K562 (cell line): ENCODE results near the gene PPIF. TPM values are rescaled to one million over a fixed set of nuclear protein-coding genes. Genes with fewer than 3 reads are reported as not detected.

Experiments
- DDX20 ChIP-seq: fragments of 450-650 bp; IDR thresholded peaks from 2 replicates; pipeline ENCODE4 v1.6.1; 2016; ENCODE audit warnings: missing genetic modification characterization, low read depth, mild to moderate bottlenecking, missing compliant biosample characterization, moderate library complexity
- DNMT1 ChIP-seq: fragments of 450-650 bp; IDR thresholded peaks from 2 replicates; pipeline ENCODE4 v1.6.1; 2016; ENCODE audit warnings: antibody characterized with exemption, mild to moderate bottlenecking
- KLF1 ChIP-seq: fragments of 450-650 bp; IDR thresholded peaks from 2 replicates; pipeline ENCODE4 v1.6.1; 2016; ENCODE audit warnings: missing genetic modification characterization, missing compliant biosample characterization
- MAFF ChIP-seq: IDR thresholded peaks from 2 replicates; pipeline ENCODE4 v1.6.1; 2012; ENCODE audit warnings: low read length, improper control_type of control experiment
- MCM7 ChIP-seq, 2 experiments: fragments of 450-650 bp; IDR thresholded peaks; 2 replicates each; pipeline ENCODE4 v1.6.1; 2016 to 2018
- NR2C1 ChIP-seq, 2 experiments: fragments of 450-650 bp; IDR thresholded peaks; 2 replicates each; pipeline ENCODE4 v1.6.1; 2017; ENCODE audit warnings: mild to moderate bottlenecking in 2 of 2, antibody characterized with exemption in 1 of 2, inconsistent platforms in 1 of 2, missing compliant biosample characterization in 1 of 2, missing genetic modification characterization in 1 of 2
- NUFIP1 ChIP-seq: fragments of 450-650 bp; IDR thresholded peaks from 2 replicates; pipeline ENCODE4 v1.6.1; 2018; ENCODE audit not compliant: partially characterized antibody
- OTX1 ChIP-seq: fragments of 450-650 bp; formaldehyde crosslinking; IDR thresholded peaks from 2 replicates; pipeline ENCODE4 v1.4.0; 2022; ENCODE audit warnings: mild to moderate bottlenecking
- PPARD ChIP-seq: fragments of 250-450 bp; sonication (Bioruptor Pico); IDR thresholded peaks from 2 replicates; pipeline ENCODE4 v1.8.0; 2022; ENCODE audit warnings: inconsistent platforms, mild to moderate bottlenecking, moderate library complexity
- RB1 ChIP-seq: fragments of 450-650 bp; IDR thresholded peaks from 2 replicates; pipeline ENCODE4 v1.6.1; 2017; ENCODE audit warnings: low read depth, mild to moderate bottlenecking
- RBFOX2 ChIP-seq: fragments of 200-400 bp; formaldehyde crosslinking; IDR thresholded peaks from 2 replicates; pipeline ENCODE4 v1.6.1; 2017; ENCODE audit warnings: low read depth, mild to moderate bottlenecking, low read length, moderate library complexity
- RBM25 ChIP-seq: fragments of 200-400 bp; formaldehyde crosslinking; IDR thresholded peaks from 2 replicates; pipeline ENCODE4 v1.6.1; 2018; ENCODE audit warnings: low read length, low read depth, moderate library complexity; ENCODE audit not compliant: severe bottlenecking
- SUPT5H ChIP-seq: fragments of 450-650 bp; IDR thresholded peaks from 2 replicates; pipeline ENCODE4 v1.6.1; 2016
- TOE1 ChIP-seq, 2 experiments: fragments of 450-650 bp in 1 of 2; sonication (generic) in 1 of 2; formaldehyde crosslinking in 1 of 2; IDR thresholded peaks; 2 replicates each; pipeline versions ENCODE4 v1.7.1 to v1.8.0; 2016 to 2022; ENCODE audit warnings: borderline replicate concordance in 2 of 2, mild to moderate bottlenecking in 2 of 2, antibody characterized with exemption in 1 of 2, inconsistent platforms in 1 of 2, low read depth in 1 of 2, missing genetic modification reagents in 1 of 2, moderate library complexity in 1 of 2
- ZNF124 ChIP-seq: sonication (generic); formaldehyde crosslinking; IDR thresholded peaks from 2 replicates; pipeline ENCODE4 v1.8.1; 2022; ENCODE audit warnings: missing genetic modification reagents
- ZNF3 ChIP-seq: fragments of 250-450 bp; sonication (Bioruptor Pico); IDR thresholded peaks from 2 replicates; pipeline ENCODE4 v1.5.0; 2021; ENCODE audit warnings: mild to moderate bottlenecking, moderate library complexity
- ZNF347 ChIP-seq: fragments of 450-650 bp; formaldehyde crosslinking; IDR thresholded peaks from 2 replicates; pipeline ENCODE4 v1.4.0; 2020; ENCODE audit warnings: low read depth, mild to moderate bottlenecking, moderate library complexity
- polyA plus RNA-seq, 8 experiments: library from polyadenylated mRNA; depleted of rRNA in 4 of 8; stranded (reverse) in 5 of 8; unstranded in 3 of 8; fragments of >200 nt; fragmentation: Nextera tagmentation in 2 of 8; fragmentation: Illumina TruSeq in 1 of 8; extraction: Ambion mirVana in 2 of 8; extraction: Trizol in 1 of 8; gene quantifications; 2 replicates each; pipeline versions ENCODE4 v1.2.1 to v1.2.3, GENCODE V29; 2011 to 2014; ENCODE audit warnings: inconsistent platforms in 1 of 8, missing spikeins in 1 of 8
- total RNA-seq, 7 experiments: library from RNA; depleted of rRNA in 6 of 7; stranded (reverse); fragments of >200 nt in 6 of 7; fragmentation: Illumina TruSeq in 2 of 7; extraction: Trizol in 2 of 7; gene quantifications; 2 replicates each; pipeline versions ENCODE4 v1.2.1 to v1.2.3, GENCODE V29; 2011 to 2021; ENCODE audit warnings: low replicate concordance in 1 of 7
- TF ChIP-seq, protein P1 (sequence below): fragments of 450-650 bp; formaldehyde crosslinking; IDR thresholded peaks from 2 replicates; pipeline ENCODE4 v1.4.0; 2022; ENCODE audit warnings: missing genetic modification characterization
- TF ChIP-seq, protein P2 (sequence below): fragments of 200-800 bp; sonication (Bioruptor generic); IDR thresholded peaks from 2 replicates; pipeline ENCODE4 v1.6.1; 2016; ENCODE audit warnings: missing genetic modification characterization, missing compliant biosample characterization
- TF ChIP-seq, protein P3 (sequence below): sonication (generic); formaldehyde crosslinking; IDR thresholded peaks from 2 replicates; pipeline ENCODE4 v1.8.0; 2023; ENCODE audit warnings: mild to moderate bottlenecking, missing genetic modification reagents
- TF ChIP-seq, protein P4 (sequence below): sonication (generic); formaldehyde crosslinking; IDR thresholded peaks from 2 replicates; pipeline ENCODE4 v1.9.0; 2022; ENCODE audit warnings: mild to moderate bottlenecking, missing genetic modification reagents

PPIF gene
- total and polyA plus RNA-seq, 9 of the 15 experiments (the other 6 are each of a cell fraction or from before 2014, with no cell fraction given): 40.9 to 287 (median 117) TPM

DNA sequence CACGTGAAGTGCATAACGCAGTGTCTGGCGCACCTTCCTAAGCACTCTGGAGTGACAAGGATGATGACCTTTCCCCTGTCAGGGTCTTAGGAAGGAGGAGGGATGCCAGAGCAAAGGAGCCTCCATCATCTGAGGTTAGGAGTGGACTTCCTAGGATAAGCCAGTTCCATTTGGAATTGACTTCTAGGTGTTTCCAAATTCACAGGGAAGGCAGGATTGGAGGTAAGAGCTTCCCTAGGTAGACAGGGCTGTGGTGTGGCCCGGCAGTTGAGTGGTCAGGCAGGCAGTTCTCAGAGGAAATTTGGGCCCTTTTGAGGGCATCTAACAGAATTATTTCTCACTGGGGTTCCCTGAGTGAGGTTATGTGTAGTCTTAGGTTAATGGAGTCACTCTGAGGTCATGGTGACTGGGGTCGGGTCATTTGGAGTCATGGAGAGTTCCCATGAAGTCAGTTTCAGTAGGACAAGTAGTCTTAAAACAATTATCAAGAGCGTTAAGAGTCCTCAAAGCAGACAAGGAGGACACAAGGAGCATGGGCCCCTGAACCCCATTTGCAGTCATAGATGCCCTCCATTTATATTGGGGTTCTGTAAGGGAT is 8.2 kb downstream of the PPIF start (continued):
- TF ChIP-seq DDX20 (tag) (no peak), NUFIP1 (no peak), MCM7 (IDR thresholded peaks at IDR 0.05) (no peak), SUPT5H (peak; percentile 62), ZNF3 (CRISPR knock-in tag) (no peak), MAFF (no peak), ZNF124 (CRISPR knock-in tag) (no peak), DNMT1 (no peak), PPARD (no peak), RBM25 (no peak), TOE1 (IDR thresholded peaks at IDR 0.05; ENCODE audit: borderline replicate concordance) (no peak), TOE1 (CRISPR knock-in tag; IDR thresholded peaks at IDR 0.05; ENCODE audit: borderline replicate concordance, low read depth) (no peak), RB1 (no peak), NR2C1 (IDR thresholded peaks at IDR 0.05) (no peak), NR2C1 (tag; IDR thresholded peaks at IDR 0.05) (no peak), ZNF347 (CRISPR knock-in tag) (no peak), KLF1 (tag) (no peak), RBFOX2 (no peak), OTX1 (CRISPR knock-in tag) (no peak)
- TF ChIP-seq, protein P1, sequence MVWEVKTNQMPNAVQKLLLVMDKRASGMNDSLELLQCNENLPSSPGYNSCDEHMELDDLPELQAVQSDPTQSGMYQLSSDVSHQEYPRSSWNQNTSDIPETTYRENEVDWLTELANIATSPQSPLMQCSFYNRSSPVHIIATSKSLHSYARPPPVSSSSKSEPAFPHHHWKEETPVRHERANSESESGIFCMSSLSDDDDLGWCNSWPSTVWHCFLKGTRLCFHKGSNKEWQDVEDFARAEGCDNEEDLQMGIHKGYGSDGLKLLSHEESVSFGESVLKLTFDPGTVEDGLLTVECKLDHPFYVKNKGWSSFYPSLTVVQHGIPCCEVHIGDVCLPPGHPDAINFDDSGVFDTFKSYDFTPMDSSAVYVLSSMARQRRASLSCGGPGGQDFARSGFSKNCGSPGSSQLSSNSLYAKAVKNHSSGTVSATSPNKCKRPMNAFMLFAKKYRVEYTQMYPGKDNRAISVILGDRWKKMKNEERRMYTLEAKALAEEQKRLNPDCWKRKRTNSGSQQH (CRISPR knock-in tag): no peak
- TF ChIP-seq, protein P2, sequence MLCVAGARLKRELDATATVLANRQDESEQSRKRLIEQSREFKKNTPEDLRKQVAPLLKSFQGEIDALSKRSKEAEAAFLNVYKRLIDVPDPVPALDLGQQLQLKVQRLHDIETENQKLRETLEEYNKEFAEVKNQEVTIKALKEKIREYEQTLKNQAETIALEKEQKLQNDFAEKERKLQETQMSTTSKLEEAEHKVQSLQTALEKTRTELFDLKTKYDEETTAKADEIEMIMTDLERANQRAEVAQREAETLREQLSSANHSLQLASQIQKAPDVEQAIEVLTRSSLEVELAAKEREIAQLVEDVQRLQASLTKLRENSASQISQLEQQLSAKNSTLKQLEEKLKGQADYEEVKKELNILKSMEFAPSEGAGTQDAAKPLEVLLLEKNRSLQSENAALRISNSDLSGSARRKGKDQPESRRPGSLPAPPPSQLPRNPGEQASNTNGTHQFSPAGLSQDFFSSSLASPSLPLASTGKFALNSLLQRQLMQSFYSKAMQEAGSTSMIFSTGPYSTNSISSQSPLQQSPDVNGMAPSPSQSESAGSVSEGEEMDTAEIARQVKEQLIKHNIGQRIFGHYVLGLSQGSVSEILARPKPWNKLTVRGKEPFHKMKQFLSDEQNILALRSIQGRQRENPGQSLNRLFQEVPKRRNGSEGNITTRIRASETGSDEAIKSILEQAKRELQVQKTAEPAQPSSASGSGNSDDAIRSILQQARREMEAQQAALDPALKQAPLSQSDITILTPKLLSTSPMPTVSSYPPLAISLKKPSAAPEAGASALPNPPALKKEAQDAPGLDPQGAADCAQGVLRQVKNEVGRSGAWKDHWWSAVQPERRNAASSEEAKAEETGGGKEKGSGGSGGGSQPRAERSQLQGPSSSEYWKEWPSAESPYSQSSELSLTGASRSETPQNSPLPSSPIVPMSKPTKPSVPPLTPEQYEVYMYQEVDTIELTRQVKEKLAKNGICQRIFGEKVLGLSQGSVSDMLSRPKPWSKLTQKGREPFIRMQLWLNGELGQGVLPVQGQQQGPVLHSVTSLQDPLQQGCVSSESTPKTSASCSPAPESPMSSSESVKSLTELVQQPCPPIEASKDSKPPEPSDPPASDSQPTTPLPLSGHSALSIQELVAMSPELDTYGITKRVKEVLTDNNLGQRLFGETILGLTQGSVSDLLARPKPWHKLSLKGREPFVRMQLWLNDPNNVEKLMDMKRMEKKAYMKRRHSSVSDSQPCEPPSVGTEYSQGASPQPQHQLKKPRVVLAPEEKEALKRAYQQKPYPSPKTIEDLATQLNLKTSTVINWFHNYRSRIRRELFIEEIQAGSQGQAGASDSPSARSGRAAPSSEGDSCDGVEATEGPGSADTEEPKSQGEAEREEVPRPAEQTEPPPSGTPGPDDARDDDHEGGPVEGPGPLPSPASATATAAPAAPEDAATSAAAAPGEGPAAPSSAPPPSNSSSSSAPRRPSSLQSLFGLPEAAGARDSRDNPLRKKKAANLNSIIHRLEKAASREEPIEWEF (CRISPR knock-in tag): no peak
- TF ChIP-seq, protein P3, sequence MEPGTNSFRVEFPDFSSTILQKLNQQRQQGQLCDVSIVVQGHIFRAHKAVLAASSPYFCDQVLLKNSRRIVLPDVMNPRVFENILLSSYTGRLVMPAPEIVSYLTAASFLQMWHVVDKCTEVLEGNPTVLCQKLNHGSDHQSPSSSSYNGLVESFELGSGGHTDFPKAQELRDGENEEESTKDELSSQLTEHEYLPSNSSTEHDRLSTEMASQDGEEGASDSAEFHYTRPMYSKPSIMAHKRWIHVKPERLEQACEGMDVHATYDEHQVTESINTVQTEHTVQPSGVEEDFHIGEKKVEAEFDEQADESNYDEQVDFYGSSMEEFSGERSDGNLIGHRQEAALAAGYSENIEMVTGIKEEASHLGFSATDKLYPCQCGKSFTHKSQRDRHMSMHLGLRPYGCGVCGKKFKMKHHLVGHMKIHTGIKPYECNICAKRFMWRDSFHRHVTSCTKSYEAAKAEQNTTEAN (CRISPR knock-in tag): no peak
- TF ChIP-seq, protein P4, sequence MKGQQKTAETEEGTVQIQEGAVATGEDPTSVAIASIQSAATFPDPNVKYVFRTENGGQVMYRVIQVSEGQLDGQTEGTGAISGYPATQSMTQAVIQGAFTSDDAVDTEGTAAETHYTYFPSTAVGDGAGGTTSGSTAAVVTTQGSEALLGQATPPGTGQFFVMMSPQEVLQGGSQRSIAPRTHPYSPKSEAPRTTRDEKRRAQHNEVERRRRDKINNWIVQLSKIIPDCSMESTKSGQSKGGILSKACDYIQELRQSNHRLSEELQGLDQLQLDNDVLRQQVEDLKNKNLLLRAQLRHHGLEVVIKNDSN (CRISPR knock-in tag): peak; percentile 13; the same call in 1 of the 2 replicates
- TF ChIP-seq, all 486 proteins: peak for 8
